ENCODE data around the gene ST8SIA4. TPM values are rescaled to one million over a fixed set of nuclear protein-coding genes. Genes with fewer than 3 reads are reported as not detected.
A peak's percentile ranks its signal among the peaks of the same experiment; 100 is the strongest.

The ST8SIA4 gene
- total and polyA plus RNA-seq, 2 donors (not counting 3 experiments of a cell fraction or from before 2014, with no cell fraction given): 4.5 to 25.0 TPM

GRCh38 chr5:100832252-100833230 is 70.5 kb downstream of the ST8SIA4 start:
- Histone ChIP-seq H3K79me2 (ENCODE audit: control insufficient read depth, insufficient read depth, low read length) (no peaks in the 10 kb centered on the region), H3K4me3 (replicated peaks in 1 of 3; ENCODE audit: insufficient read depth in 1 of 3, low read depth in 1 of 3, low read length in 3 of 3) (no peak overlapping the region), H3K9ac (replicated peaks; ENCODE audit: extremely low read depth, insufficient read depth, low read length) (no peak overlapping the region), H3K9me3 (replicated peaks; ENCODE audit: control insufficient read depth, insufficient read depth, low read length) (no peaks in the 10 kb centered on the region), H3K27ac (ENCODE audit: insufficient read depth, low read depth, low read length) (no peak overlapping the region), H3K9me1 (replicated peaks; ENCODE audit: control insufficient read depth, extremely low read depth, insufficient read depth, low read length) (no peaks in the 10 kb centered on the region), H2AFZ (ENCODE audit: low read depth, low read length) (no peak overlapping the region), H3K27me3 (ENCODE audit: control insufficient read depth in 2 of 2, insufficient read depth in 2 of 2, low read length in 2 of 2) (no peaks in the 10 kb centered on the region), H4K20me1 (replicated peaks; ENCODE audit: control insufficient read depth, extremely low read depth, insufficient read depth, low read length) (no peaks in the 10 kb centered on the region), H3K36me3 (ENCODE audit: control insufficient read depth in 2 of 2, extremely low read depth in 1 of 2, insufficient read depth in 2 of 2, low read length in 2 of 2) (no peaks in the 10 kb centered on the region), H3K4me1 (ENCODE audit: control insufficient read depth, extremely low read depth, insufficient read depth, low read length) (peaks cover 17% of the 10 kb centered on the region), H3K4me2 (ENCODE audit: insufficient read depth, low read length) (no peak overlapping the region)
- intact Hi-C loops (cut with micrococcal nuclease) (no loop called here), dilution Hi-C loops (cut with MboI; ENCODE audit: extremely low pct_ligation_motif_present, low sequenced_read_pairs) (no loop called here)
- no peak for DNase-seq (ENCODE audit: low read depth, low spot score)
- no peak for TF ChIP-seq MAX (IDR thresholded peaks at IDR 0.05; ENCODE audit: insufficient read depth, insufficient read length)
- ChIA-PET POLR2A (no interaction called here), CTCF (no interaction called here)
- no TSS peak for BruUV-seq (replicated peaks)
- no peak for FAIRE-seq

- Histone ChIP-seq H3K4me1 (ENCODE audit: control insufficient read depth, extremely low read depth, insufficient read depth, low read length) (peaks cover 20% of the 10 kb centered on the region), H3K79me2 (ENCODE audit: control insufficient read depth, insufficient read depth, low read length) (no peaks in the 10 kb centered on the region), H3K27ac (ENCODE audit: insufficient read depth, low read depth, low read length) (no peak overlapping the region), H3K9ac (replicated peaks; ENCODE audit: extremely low read depth, insufficient read depth, low read length) (no peak overlapping the region), H3K4me3 (replicated peaks in 1 of 3; ENCODE audit: insufficient read depth in 1 of 3, low read depth in 1 of 3, low read length in 3 of 3) (no peak overlapping the region), H3K4me2 (ENCODE audit: insufficient read depth, low read length) (no peak overlapping the region), H2AFZ (ENCODE audit: low read depth, low read length) (no peak overlapping the region), H3K27me3 (ENCODE audit: control insufficient read depth in 2 of 2, insufficient read depth in 2 of 2, low read length in 2 of 2) (no peaks in the 10 kb centered on the region), H3K9me3 (replicated peaks; ENCODE audit: control insufficient read depth, insufficient read depth, low read length) (no peaks in the 10 kb centered on the region), H4K20me1 (replicated peaks; ENCODE audit: control insufficient read depth, extremely low read depth, insufficient read depth, low read length) (no peaks in the 10 kb centered on the region), H3K36me3 (ENCODE audit: control insufficient read depth in 2 of 2, extremely low read depth in 1 of 2, insufficient read depth in 2 of 2, low read length in 2 of 2) (no peaks in the 10 kb centered on the region), H3K9me1 (replicated peaks; ENCODE audit: control insufficient read depth, extremely low read depth, insufficient read depth, low read length) (no peaks in the 10 kb centered on the region)
- ChIA-PET CTCF (interaction anchor here (0.7 to 2.1 kb wide), 8 partner anchors 10 to 1663 kb away, joined by 3 to 9 read pairs (median 4); partner anchors contain the start of gene ST8SIA4), POLR2A (no interaction called here)
- dilution Hi-C loops (cut with MboI; ENCODE audit: extremely low pct_ligation_motif_present, low sequenced_read_pairs): no loop called here
- intact Hi-C loops (cut with micrococcal nuclease): no loop called here
- no peak for TF ChIP-seq EZH2 (IDR thresholded peaks at IDR 0.05; ENCODE audit: borderline replicate concordance, low read depth, low read length, severe bottlenecking)
- TF ChIP-seq GATA2 (IDR thresholded peaks at IDR 0.05; ENCODE audit: insufficient read depth, insufficient read length, low read depth, low read length): no peak
- no peak for TF ChIP-seq CTCF (IDR thresholded peaks at IDR 0.05; ENCODE audit: extremely low read depth in 1 of 2, insufficient read depth in 1 of 2, low read depth in 1 of 2, low read length in 2 of 2)
- no peak for TF ChIP-seq POLR2A (IDR thresholded peaks at IDR 0.05; ENCODE audit: low read depth, low read length)
- no peak for TF ChIP-seq MYC (IDR thresholded peaks at IDR 0.05; ENCODE audit: low read depth, low read length)
- no peak for TF ChIP-seq FOS (IDR thresholded peaks at IDR 0.05; ENCODE audit: borderline replicate concordance, insufficient read depth, low read length)
- no peak for TF ChIP-seq JUN (IDR thresholded peaks at IDR 0.05; ENCODE audit: borderline replicate concordance, insufficient read depth, insufficient read length, low read depth)
- TF ChIP-seq POLR2AphosphoS5 (IDR thresholded peaks at IDR 0.05; ENCODE audit: insufficient read depth, low read depth, low read length): no peak
- no peak for TF ChIP-seq MAX (IDR thresholded peaks at IDR 0.05; ENCODE audit: insufficient read depth, insufficient read length)
- FAIRE-seq: peak; percentile 63
- BruUV-seq (replicated peaks): no TSS peak
- peak; percentile 57 for DNase-seq (ENCODE audit: low read depth, low spot score)
These were observed 74.2 kb downstream of the ST8SIA4 start for GRCh38 chr5:100828898-100829356.

All from endothelial cell of umbilical vein (primary cell).